DMS114 treated with DMSO at 0.1 percent for 48 hours (cell line): ENCODE measurements around the gene ATP5PB.

ENCODE experiments used
- DNase-seq: peaks from one replicate; lab custom pipeline; 2025; ENCODE audit not compliant: unreplicated experiment; lab: John Stamatoyannopoulos, UW

The ATP5PB gene

GRCh38 chr1:111446967-111447892, 2.0 kb upstream of the ATP5PB start:
- no peak for DNase-seq

GRCh38 chr1:111448482-111448917, 764 bp upstream of the ATP5PB start:
- no peak for DNase-seq

GRCh38 chr1:111449703-111450017, 396 bp downstream of the ATP5PB start:
- DNase-seq: no peak

- DNase-seq: no peak
Measured at GRCh38 chr1:111450185-111450584, 921 bp downstream of the ATP5PB start.

GRCh38 chr1:111452581-111452980, 3.3 kb downstream of the ATP5PB start:
- no peak for DNase-seq

GRCh38 chr1:111453706-111454105, 4.4 kb downstream of the ATP5PB start:
- DNase-seq: no peak

GRCh38 chr1:111454859-111455641, 5.8 kb downstream of the ATP5PB start:
- DNase-seq: no peak

- DNase-seq: no peak
Measured at GRCh38 chr1:111455642-111456031, 6.4 kb downstream of the ATP5PB start.

- no peak for DNase-seq
Measured at GRCh38 chr1:111461765-111462164, 12.5 kb downstream of the ATP5PB start.

- DNase-seq: no peak
Measured at GRCh38 chr1:111462370-111463028, 13.2 kb downstream of the ATP5PB start.

GRCh38 chr1:111463029-111463683, 13.9 kb downstream of the ATP5PB start:
- DNase-seq: no peak

GRCh38 chr1:111465754-111466153, 16.5 kb downstream of the ATP5PB start:
- no peak for DNase-seq

GRCh38 chr1:111466480-111466879, 17.2 kb downstream of the ATP5PB start:
- DNase-seq: no peak

- DNase-seq: no peak
Measured at GRCh38 chr1:111467865-111468716, 18.8 kb downstream of the ATP5PB start.

GRCh38 chr1:111468717-111469100, 19.4 kb downstream of the ATP5PB start:
- DNase-seq: no peak

- no peak for DNase-seq
Measured at GRCh38 chr1:111469539-111469938, 20.3 kb downstream of the ATP5PB start.

- no peak for DNase-seq
Measured at GRCh38 chr1:111470596-111470995, 21.3 kb downstream of the ATP5PB start.

GRCh38 chr1:111471012-111471411, 21.7 kb downstream of the ATP5PB start:
- no peak for DNase-seq

- DNase-seq: no peak
Measured at GRCh38 chr1:111471538-111471937, 22.3 kb downstream of the ATP5PB start.

- no peak for DNase-seq
Measured at GRCh38 chr1:111474106-111474505, 24.8 kb downstream of the ATP5PB start.
